Left cardiac atrium (tissue), 4 donors: ENCODE data around the gene FAM217B. TPM values are rescaled to one million over a fixed set of nuclear protein-coding genes. Genes with fewer than 3 reads are reported as not detected.

Experiments used
- ATAC-seq, 2 donors: fragments of 200-7000 bp; cut with Tn5 transposase; one replicate each; pipeline ENCODE4 v1.9.1; 2020; ENCODE audit warnings: mild to moderate bottlenecking in 2 of 2, moderate library complexity in 2 of 2
- DNase-seq: peaks from one replicate; pipeline ENCODE4 v3.0.0-alpha.2; 2020
- intact Hi-C, 2 donors: fragments of 100-400 bp; cut with DNase I; formaldehyde crosslinking; loops; one replicate each; pipeline versions ENCODE4 v1.14.1 to v1.15.1; 2022 to 2023
- total RNA-seq, 2 donors: library from RNA; stranded (reverse); fragmentation: NEBNext Ultra II Directional; extraction: Animal tissue kit (Norgen Biotek cat#: 25700); gene quantifications; one replicate each; pipeline ENCODE4 v1.2.1, GENCODE V29; 2021
- donor health status: DM: no; HTN: yes; CAD: no.
- donor health status: DM: no; HTN: yes; CAD: no; lungs with severe emphysema.
- donor health status: DM: yes; HTN: yes; CAD: no.
- donor health status: Dilated cardiomyopathy.

Gene FAM217B
- total RNA-seq, 2 donors from 2014 or later = 10.2 to 29.0 TPM

DNA sequence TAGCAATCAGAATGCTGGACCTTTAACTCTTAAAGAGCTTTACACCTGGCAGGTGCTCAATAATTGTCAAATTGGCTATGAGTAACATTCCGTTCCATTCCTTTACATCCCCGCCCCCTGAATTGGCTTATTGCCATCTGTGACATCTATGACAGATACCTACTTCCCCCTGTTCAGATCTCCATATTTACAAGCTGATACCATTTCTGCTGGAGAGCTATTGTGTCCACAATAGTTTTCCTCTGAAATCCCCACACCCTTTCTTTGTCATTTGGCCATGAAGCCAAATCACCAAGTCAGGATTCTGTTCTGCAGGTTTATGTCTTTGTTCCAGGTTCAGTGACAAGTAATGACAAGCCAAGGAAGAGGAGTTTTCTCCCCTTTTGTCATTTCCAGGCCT, 21.2 kb downstream of the FAM217B start:
- DNase-seq (no peak), ATAC-seq (no peak)
- intact Hi-C loops = no loop called here

GRCh38 chr20:59962155-59962554, 22.0 kb downstream of the FAM217B start:
- intact Hi-C loops = no loop called here
- no peak for DNase-seq
- ATAC-seq = no peak

DNA sequence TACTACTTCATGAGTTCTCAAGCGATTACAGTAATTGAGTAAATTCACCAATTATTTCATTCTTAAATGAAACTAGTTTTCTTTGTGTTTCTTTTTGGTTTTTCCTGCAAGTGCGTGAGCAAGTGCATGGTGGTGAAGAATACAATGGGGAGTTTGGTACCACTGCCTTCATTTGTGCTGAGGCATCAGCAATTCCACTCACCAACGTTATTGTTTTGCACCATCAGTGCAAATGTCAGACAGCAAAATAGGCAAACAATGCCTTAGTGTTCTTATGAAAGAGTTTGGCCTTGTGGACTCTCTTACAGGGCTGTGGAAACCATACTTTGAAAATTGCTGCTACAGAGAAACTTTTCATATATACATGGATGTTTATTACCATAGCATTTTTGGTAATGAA, 26.2 kb downstream of the FAM217B start:
- DNase-seq = no peak
- intact Hi-C loops = no loop called here
- no peak for ATAC-seq

- no peak for ATAC-seq
- intact Hi-C loops = no loop called here
- no peak for DNase-seq
These were observed 31.2 kb downstream of the FAM217B start for GRCh38 chr20:59971428-59971827.

DNA sequence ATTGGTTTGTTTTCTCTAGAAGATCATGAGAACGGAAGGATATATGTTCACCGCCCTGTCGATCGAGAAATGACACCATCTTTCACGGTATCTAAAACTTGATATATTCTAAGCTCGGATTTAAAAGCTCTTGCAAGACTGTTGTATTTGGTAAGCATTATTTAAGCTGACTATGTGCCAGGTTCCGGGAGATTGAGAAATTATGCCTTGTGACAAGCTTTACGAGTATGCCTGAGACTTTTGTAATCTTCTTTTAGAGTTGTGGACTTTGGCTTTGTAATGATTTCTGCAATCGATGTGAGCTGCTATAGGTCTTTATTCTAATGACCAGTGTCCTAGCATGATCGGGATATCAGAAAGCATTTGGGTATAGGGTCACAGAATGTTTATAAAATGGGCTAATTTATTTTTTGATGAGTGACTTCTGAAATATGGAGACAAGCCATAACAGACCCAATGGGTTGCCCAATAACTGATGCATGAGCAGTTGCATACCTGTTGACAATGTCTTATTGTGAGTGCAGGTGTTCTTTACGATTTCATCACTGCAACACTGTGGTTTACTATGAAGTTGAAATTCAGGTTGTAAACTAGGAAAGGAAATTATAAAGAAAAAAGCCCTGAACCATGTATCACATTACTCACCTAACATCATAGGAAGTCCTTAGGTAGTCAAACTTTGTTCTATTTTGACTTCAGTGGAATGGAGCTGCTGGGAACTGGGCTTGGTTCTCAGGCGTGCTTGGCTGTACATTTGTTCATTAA, 32.0 kb downstream of the FAM217B start:
- intact Hi-C loops = no loop called here
- DNase-seq (no peak), ATAC-seq (no peak)

DNA sequence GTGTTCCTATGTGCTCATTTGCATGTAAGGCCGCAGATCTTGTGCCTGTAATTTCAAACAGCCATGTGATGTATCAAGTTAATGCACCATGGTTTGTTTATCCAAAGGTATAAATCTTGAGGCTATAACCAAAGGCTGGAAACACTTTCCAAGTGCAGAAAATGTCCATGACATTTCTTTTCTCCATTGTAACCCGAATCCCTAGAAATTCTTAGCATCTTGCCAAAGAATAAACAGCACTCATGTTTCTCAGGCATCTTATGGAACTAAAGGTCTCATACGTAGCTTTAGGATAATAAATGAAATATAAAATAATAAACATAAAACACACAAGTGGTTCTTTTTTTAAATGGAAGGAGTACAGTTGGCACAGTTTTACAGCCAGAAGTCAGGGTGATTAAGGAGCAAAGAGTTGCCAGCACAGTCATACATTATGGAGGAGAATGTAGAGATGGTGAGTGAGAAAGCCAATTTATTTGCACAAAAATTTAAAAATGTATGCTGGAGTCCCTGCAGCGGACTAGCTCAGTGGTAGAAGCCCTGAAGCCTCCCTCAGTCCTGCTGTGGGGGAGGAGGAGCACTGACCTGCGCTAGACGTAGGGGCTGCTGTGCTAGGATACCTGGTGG, 36.1 kb downstream of the FAM217B start:
- no peak for DNase-seq
- intact Hi-C loops = no loop called here

DNA sequence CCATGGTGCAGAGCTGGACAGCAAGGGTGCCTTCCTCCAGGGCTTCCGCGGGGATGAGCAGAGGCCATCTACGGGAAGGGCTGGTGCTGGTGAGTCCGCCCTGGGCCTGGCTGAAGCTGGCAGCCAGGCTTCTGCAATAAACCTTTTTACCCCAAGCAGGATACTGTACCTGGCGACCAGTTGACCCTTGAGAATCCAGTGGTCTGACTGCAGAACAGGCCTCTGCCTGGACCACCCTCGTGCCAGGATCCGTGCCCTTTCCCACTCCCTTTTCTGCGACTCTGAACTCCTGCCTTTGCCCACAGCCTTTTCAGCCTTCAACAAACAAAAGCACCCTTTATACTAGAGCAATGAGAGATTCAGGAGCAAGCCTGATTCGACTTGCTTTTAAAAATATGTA, 36.9 kb downstream of the FAM217B start:
- no peak for DNase-seq
- intact Hi-C loops = no loop called here

More for the DNA sequence above, 36.1 kb downstream of the FAM217B start:
- ATAC-seq = no peak

GRCh38 chr20:59983076-59983475, 42.9 kb downstream of the FAM217B start:
- intact Hi-C loops = no loop called here
- ATAC-seq (no peak), DNase-seq (no peak)

More for the DNA sequence above, 36.9 kb downstream of the FAM217B start:
- ATAC-seq = no peak

- intact Hi-C loops = no loop called here
- ATAC-seq (no peak), DNase-seq (no peak)
These were observed 44.4 kb downstream of the FAM217B start for GRCh38 chr20:59984541-59984940.

GRCh38 chr20:59985164-59985563, 45.0 kb downstream of the FAM217B start:
- intact Hi-C loops = no loop called here
- ATAC-seq (no peak), DNase-seq (no peak)

GRCh38 chr20:59985864-59986263, 45.7 kb downstream of the FAM217B start:
- no peak for DNase-seq
- intact Hi-C loops = no loop called here
- peak; percentile 70 to 73 for ATAC-seq

DNA sequence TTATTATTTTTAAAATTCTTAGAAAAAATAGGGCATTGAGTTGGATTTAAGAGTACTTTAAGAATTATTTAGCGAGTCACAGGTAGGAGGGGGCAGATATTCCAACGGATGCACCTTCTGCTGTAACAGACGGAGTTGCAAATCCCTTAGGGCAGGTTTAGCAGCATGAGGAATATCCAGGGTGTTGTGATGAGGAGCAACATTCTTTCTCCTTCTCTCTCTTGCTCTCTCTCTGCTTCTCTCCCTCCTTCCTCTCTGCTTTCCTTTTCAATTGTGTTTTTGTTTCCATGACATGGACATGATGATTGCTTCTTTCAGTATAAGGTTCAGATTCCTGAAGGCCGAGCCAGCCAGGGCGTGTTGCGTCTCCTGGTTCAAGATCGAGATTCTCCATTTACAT, 46.9 kb downstream of the FAM217B start:
- no peak for DNase-seq
- intact Hi-C loops = no loop called here

DNA sequence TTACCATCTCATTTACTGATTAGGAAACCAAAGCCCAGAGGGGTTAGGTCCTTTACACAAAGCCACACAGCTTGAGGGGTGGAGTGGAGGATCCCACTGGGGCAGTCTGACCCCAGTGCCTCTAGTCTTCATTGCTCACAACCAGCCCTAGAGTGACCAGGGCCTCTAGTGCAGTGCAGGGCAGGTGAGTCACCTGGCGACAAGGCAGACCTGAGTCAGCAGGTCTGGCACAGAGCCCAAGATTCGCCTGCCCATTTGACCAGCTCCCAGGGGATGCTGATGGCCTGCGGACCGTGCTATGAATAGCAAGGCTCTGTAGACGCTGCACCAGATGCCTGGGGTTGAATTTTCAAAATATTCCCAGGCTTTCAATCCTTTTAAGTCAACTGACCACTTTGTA, 48.0 kb downstream of the FAM217B start:
- DNase-seq (no peak), ATAC-seq (peak in 1 of 2 donors; percentile 26)
- intact Hi-C loops = no loop called here

More for the DNA sequence above, 46.9 kb downstream of the FAM217B start:
- ATAC-seq = no peak

DNA sequence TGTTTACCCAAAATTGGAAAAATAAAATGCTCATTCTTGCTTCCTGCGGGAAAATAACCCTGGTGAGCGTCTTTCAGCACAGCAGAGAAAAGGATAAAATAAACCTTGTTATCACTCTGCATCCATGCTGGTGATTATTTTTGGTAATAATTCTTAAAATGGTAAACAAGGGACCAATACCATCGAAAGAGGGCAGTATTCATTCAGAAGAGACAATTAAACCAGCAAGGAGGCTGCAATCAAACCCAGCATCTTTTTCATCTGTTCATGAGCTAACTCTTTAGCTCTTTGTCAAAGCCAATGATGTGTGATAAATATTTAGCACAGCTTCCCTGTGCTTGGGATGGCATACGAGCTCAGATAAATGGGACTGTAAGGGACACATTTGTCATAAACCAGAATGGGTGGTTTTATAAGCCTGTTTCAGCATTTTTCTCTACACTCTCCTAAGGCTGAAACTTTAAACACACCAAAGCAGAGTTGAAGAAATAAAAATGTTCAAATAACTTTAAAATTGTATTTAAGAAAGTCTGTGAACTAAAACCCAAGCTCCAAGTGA, 52.4 kb downstream of the FAM217B start:
- DNase-seq (no peak), ATAC-seq (no peak)
- intact Hi-C loops = no loop called here

- no peak for ATAC-seq
- intact Hi-C loops = no loop called here
- no peak for DNase-seq
These were observed 53.7 kb downstream of the FAM217B start for GRCh38 chr20:59993736-59994430.

- ATAC-seq (peak; percentile 63 to 91), DNase-seq (peak; percentile 45)
- intact Hi-C loops = no loop called here
These were observed 54.5 kb downstream of the FAM217B start for GRCh38 chr20:59994697-59995122.

DNA sequence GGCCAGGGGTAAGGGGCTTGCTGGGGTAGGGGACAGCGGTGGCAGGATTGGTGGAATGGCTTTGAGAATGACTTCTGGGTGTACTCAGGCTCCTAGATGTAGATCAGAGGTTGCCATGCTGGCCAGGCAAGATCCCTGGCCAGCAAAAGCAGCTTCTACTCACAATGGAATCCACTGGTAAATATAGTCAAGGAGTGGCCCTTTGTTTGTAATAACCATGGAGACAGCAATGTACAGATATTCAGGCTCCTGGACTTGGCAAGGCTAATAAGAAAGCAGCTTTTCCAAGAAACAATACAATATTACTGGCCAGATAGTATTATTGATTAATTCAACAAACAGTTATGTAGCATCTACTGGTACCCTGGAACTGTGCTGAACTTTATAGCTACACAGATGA, 55.9 kb downstream of the FAM217B start:
- intact Hi-C loops = no loop called here
- ATAC-seq = no peak
- no peak for DNase-seq

GRCh38 chr20:59997896-59998295, 57.7 kb downstream of the FAM217B start:
- DNase-seq (no peak), ATAC-seq (no peak)
- intact Hi-C loops = no loop called here
